ENCODE measurements around the gene UQCC2.

The UQCC2 gene

DNA sequence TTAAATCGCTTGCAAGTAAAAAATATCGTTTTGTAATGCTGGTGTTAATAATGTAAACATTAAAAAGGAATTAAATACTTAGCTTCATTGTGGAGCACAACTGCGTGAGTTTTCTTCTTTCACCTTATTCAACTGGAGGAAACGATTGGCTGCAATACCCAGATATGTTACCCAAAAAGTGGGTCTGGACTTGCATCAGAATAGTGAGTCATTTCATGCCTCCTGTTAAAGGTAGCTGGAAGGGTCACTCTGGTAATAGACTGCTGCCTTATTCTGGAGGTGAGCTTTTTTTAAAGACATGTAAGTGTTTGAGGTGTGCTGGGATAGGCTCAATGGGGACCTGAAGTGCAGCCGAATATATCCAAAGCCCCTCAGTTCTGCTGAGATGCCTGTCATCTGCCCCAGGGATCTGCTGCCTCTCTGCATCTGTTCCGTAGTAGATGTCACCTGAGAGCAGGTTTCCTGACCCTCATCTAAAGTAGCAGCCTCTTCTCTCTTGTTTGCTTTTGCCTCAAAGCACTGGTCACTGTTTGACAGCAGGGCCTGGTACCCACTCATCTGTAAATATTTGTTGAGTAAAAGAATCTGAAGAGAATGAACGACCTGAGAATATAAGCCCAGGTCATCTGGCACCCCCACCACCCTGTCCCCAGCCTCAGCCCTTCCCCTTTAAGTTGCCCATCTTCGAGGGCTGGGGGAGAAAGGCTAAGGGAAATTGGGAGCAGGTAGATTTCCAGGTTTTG lies 5.6 kb upstream of the UQCC2 start:
- Histone ChIP-seq H3K79me2 (ENCODE audit: control insufficient read depth, low read length) (no peaks in the 10 kb centered on the region), H3F3A (ENCODE audit: control insufficient read depth, insufficient read depth) (peaks cover 1% of the 10 kb centered on the region), H3K9me2 (replicated peaks; ENCODE audit: control insufficient read depth, low read length) (no peaks in the 10 kb centered on the region), H3K27ac (ENCODE audit: low read depth, low read length) (no peak overlapping the region), H3K27me3 (ENCODE audit: control insufficient read depth, low read length) (peaks cover 11% of the 10 kb centered on the region; the same call in 1 of the 2 replicates), H3K36me3 (ENCODE audit: control insufficient read depth, low read length) (no peaks in the 10 kb centered on the region), H3K4me1 (ENCODE audit: control insufficient read depth, low read length) (peaks cover 19% of the 10 kb centered on the region), H3K4me2 (ENCODE audit: low read length) (no peak overlapping the region), H4K20me1 (ENCODE audit: control insufficient read depth, insufficient read depth, low read depth, low read length) (no peaks in the 10 kb centered on the region), H3K9me3 (ENCODE audit: control insufficient read depth, insufficient read depth, low read length) (no peaks in the 10 kb centered on the region), H3K4me3 (ENCODE audit: low read length) (no peak overlapping the region)
- TF ChIP-seq EZH2phosphoT487 (IDR thresholded peaks at IDR 0.05; ENCODE audit: borderline replicate concordance, low read length): no peak
- TF ChIP-seq, protein P1, sequence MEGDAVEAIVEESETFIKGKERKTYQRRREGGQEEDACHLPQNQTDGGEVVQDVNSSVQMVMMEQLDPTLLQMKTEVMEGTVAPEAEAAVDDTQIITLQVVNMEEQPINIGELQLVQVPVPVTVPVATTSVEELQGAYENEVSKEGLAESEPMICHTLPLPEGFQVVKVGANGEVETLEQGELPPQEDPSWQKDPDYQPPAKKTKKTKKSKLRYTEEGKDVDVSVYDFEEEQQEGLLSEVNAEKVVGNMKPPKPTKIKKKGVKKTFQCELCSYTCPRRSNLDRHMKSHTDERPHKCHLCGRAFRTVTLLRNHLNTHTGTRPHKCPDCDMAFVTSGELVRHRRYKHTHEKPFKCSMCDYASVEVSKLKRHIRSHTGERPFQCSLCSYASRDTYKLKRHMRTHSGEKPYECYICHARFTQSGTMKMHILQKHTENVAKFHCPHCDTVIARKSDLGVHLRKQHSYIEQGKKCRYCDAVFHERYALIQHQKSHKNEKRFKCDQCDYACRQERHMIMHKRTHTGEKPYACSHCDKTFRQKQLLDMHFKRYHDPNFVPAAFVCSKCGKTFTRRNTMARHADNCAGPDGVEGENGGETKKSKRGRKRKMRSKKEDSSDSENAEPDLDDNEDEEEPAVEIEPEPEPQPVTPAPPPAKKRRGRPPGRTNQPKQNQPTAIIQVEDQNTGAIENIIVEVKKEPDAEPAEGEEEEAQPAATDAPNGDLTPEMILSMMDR (IDR thresholded peaks at IDR 0.05; ENCODE audit: low read depth, low read length, poor library complexity, severe bottlenecking): no peak

DNA sequence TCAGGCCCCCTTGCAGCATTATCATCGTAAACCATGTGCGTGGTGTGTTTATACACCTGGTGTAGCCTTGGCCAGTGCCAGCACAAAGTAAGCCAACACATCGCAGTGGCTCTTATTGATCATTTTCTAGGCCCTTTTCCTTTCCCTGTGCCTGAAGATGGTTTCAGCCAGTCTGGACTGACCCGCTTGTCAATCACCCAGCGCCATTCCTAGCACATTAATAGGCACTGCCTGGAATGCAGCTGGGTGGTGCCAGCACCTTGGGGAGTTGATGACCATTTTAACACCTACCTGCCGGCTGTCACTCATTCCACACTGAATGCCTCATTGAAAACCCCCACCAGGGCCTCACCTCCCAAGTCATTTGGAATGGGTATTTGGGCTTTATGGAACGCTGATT lies 4.9 kb upstream of the UQCC2 start:
- H3K79me2 ChIP-seq (ENCODE audit: control insufficient read depth, low read length): no peaks in the 10 kb centered on the region
- H3K4me1 ChIP-seq (ENCODE audit: control insufficient read depth, low read length): peaks cover 17% of the 10 kb centered on the region
- H4K20me1 ChIP-seq (ENCODE audit: control insufficient read depth, insufficient read depth, low read depth, low read length): no peaks in the 10 kb centered on the region
- H3K27ac ChIP-seq (ENCODE audit: low read depth, low read length): no peak overlapping the region
- H3K27me3 ChIP-seq (ENCODE audit: control insufficient read depth, low read length): peaks cover 6% of the 10 kb centered on the region; the same call in 1 of the 2 replicates
- H3F3A ChIP-seq (ENCODE audit: control insufficient read depth, insufficient read depth): peaks cover 2% of the 10 kb centered on the region
- no peak for TF ChIP-seq EZH2phosphoT487 (IDR thresholded peaks at IDR 0.05; ENCODE audit: borderline replicate concordance, low read length)
- TF ChIP-seq, protein P1 (IDR thresholded peaks at IDR 0.05; ENCODE audit: low read depth, low read length, poor library complexity, severe bottlenecking): no peak
- no peak overlapping the region for H3K4me3 ChIP-seq (ENCODE audit: low read length)
- no peaks in the 10 kb centered on the region for H3K36me3 ChIP-seq (ENCODE audit: control insufficient read depth, low read length)
- H3K9me3 ChIP-seq (ENCODE audit: control insufficient read depth, insufficient read depth, low read length): no peaks in the 10 kb centered on the region
- H3K9me2 ChIP-seq (replicated peaks; ENCODE audit: control insufficient read depth, low read length): no peaks in the 10 kb centered on the region
- no peak overlapping the region for H3K4me2 ChIP-seq (ENCODE audit: low read length)

DNA sequence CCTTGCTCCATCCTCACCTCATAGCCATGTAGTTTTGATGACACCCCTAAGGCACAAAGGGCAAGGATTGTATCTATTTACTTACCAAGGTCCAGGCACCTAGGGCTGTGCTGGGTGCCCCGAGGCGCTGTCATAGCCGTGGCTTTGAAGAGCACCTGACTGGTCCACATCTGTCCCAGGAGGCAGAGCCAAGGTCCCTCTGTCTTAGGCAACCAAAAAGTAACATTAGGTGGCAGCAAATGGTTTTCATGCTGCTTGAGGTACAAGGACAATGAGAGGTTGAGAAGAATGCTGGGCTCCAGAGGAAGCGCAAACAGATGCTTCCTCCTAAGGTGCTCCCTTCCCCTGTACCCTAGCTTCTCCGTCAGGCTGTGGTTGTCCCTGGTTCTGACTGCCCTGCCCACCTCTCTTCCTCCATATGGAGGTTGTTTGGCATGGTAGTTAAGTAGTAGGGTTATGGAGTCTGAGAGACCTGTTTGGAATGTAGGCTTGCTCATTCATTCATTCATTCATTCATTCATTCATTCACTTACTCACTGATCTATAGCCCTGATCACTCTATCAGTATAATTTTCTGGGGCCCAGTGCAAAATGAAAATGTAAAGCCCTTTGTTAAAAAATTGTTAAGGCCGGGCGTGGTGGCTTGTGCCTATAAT lies 3.0 kb upstream of the UQCC2 start:
- Histone ChIP-seq H3K9me2 (replicated peaks; ENCODE audit: control insufficient read depth, low read length) (no peaks in the 10 kb centered on the region), H3K9me3 (ENCODE audit: control insufficient read depth, insufficient read depth, low read length) (no peaks in the 10 kb centered on the region), H3K36me3 (ENCODE audit: control insufficient read depth, low read length) (peaks cover 15% of the 10 kb centered on the region), H3K4me1 (ENCODE audit: control insufficient read depth, low read length) (peaks cover 26% of the 10 kb centered on the region), H3K27me3 (ENCODE audit: control insufficient read depth, low read length) (peaks cover 3% of the 10 kb centered on the region; the same call in 1 of the 2 replicates), H3F3A (ENCODE audit: control insufficient read depth, insufficient read depth) (peaks cover 2% of the 10 kb centered on the region), H4K20me1 (ENCODE audit: control insufficient read depth, insufficient read depth, low read depth, low read length) (no peaks in the 10 kb centered on the region), H3K4me3 (ENCODE audit: low read length) (no peak overlapping the region), H3K79me2 (ENCODE audit: control insufficient read depth, low read length) (peaks cover 17% of the 10 kb centered on the region), H3K27ac (ENCODE audit: low read depth, low read length) (no peak overlapping the region), H3K4me2 (ENCODE audit: low read length) (no peak overlapping the region)
- no peak for TF ChIP-seq EZH2phosphoT487 (IDR thresholded peaks at IDR 0.05; ENCODE audit: borderline replicate concordance, low read length)
- TF ChIP-seq, protein P1 (IDR thresholded peaks at IDR 0.05; ENCODE audit: low read depth, low read length, poor library complexity, severe bottlenecking): no peak
